Cortex of kidney (tissue), 1 donor: ENCODE measurements around the gene ABHD16B.

Experiments used
- DNase-seq: peaks from one replicate; lab custom pipeline; 2025; lab: John Stamatoyannopoulos, UW

ABHD16B gene

GRCh38 chr20:63895952-63896263, 34.6 kb downstream of the ABHD16B start:
- no peak for DNase-seq

GRCh38 chr20:63896264-63897105, 35.2 kb downstream of the ABHD16B start:
- no peak for DNase-seq

- no peak for DNase-seq
Measured at GRCh38 chr20:63897978-63898561, 36.8 kb downstream of the ABHD16B start.

GRCh38 chr20:63898882-63899558, 37.7 kb downstream of the ABHD16B start:
- no peak for DNase-seq

- no peak for DNase-seq
Measured at GRCh38 chr20:63900413-63900812, 39.1 kb downstream of the ABHD16B start.

- DNase-seq: no peak
Measured at GRCh38 chr20:63903796-63904561, 42.7 kb downstream of the ABHD16B start.

- DNase-seq: no peak
Measured at GRCh38 chr20:63908008-63908682, 46.8 kb downstream of the ABHD16B start.

GRCh38 chr20:63911176-63911575, 49.9 kb downstream of the ABHD16B start:
- DNase-seq: no peak
